GM12872 (cell line): ENCODE results near the gene STK24.

ENCODE experiments used
- TF ChIP-seq, protein P1 (sequence below): IDR thresholded peaks from 3 replicates; pipeline ENCODE4 v1.5.1; 2011; ENCODE audit warnings: low read depth, mild to moderate bottlenecking, low read length, moderate library complexity; ENCODE audit not compliant: insufficient read depth

The STK24 gene

DNA sequence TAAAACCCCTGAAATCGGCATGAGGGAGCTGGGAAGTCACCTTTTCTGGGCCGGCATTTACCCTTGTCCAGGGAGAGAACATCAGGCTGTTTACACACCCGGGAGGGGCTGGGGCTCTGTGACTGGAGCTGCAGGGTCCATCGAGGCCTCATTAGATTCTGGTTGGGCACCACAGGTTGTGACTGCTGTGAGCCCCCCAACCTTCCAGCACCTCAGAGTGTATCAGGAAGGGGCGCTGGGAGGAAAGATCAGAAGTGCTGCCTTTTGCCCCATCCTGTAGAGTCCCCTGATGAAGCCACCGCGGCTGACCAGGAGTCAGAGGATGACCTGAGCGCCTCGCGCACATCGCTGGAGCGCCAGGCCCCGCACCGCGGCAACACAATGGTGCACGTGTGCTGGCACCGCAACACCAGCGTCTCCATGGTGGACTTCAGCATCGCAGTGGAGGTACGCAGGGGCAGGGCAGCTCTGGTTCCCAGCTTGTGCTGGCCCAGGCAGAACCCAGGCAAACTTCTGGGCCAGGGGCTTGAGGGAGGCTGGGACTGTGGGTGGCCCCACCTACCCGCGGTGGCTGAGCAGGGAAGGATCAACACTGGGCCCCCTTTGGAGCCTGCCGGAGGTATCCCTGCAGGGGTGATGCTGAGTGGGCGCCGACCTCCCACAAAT lies 136.4 kb downstream of the STK24 start:
- TF ChIP-seq, protein P1, sequence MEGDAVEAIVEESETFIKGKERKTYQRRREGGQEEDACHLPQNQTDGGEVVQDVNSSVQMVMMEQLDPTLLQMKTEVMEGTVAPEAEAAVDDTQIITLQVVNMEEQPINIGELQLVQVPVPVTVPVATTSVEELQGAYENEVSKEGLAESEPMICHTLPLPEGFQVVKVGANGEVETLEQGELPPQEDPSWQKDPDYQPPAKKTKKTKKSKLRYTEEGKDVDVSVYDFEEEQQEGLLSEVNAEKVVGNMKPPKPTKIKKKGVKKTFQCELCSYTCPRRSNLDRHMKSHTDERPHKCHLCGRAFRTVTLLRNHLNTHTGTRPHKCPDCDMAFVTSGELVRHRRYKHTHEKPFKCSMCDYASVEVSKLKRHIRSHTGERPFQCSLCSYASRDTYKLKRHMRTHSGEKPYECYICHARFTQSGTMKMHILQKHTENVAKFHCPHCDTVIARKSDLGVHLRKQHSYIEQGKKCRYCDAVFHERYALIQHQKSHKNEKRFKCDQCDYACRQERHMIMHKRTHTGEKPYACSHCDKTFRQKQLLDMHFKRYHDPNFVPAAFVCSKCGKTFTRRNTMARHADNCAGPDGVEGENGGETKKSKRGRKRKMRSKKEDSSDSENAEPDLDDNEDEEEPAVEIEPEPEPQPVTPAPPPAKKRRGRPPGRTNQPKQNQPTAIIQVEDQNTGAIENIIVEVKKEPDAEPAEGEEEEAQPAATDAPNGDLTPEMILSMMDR: no peak

- TF ChIP-seq, protein P1: no peak
Measured at GRCh38 chr13:98439896-98440295, 137.0 kb downstream of the STK24 start.

DNA sequence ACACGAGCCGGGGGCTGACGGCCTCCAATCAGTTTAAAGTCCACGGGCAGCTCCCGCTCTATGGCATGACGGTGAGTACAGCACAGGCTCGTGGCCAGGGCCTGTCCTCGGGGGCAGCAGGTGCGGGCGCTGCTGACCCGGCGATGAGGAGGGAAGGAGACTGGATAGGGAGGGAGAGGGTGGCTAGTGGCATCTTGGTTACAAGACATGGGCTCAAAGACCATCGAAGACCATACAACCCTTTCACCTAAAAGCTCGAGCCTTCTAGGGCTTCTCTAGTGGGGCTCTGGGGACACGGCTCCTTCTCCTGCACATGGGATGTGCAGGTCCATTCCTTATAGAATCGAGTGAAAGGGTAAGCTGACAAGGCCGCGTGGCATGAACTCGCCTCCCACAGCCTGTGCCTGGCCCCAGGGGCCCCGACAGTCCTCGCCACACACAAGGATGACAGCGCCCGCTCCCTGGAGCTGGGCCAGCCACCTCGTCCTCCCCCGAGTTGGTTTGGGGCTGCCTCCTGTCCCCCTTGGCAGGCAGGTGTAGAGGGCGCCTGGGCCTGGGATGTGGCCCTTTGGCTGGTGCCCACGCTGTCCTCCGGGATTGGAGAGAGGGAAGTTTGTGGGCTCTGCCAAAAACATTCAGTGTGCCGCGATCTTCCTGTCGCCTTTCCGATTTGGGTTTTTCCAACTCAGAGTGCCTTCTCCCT lies 137.6 kb downstream of the STK24 start:
- TF ChIP-seq, protein P1: no peak

DNA sequence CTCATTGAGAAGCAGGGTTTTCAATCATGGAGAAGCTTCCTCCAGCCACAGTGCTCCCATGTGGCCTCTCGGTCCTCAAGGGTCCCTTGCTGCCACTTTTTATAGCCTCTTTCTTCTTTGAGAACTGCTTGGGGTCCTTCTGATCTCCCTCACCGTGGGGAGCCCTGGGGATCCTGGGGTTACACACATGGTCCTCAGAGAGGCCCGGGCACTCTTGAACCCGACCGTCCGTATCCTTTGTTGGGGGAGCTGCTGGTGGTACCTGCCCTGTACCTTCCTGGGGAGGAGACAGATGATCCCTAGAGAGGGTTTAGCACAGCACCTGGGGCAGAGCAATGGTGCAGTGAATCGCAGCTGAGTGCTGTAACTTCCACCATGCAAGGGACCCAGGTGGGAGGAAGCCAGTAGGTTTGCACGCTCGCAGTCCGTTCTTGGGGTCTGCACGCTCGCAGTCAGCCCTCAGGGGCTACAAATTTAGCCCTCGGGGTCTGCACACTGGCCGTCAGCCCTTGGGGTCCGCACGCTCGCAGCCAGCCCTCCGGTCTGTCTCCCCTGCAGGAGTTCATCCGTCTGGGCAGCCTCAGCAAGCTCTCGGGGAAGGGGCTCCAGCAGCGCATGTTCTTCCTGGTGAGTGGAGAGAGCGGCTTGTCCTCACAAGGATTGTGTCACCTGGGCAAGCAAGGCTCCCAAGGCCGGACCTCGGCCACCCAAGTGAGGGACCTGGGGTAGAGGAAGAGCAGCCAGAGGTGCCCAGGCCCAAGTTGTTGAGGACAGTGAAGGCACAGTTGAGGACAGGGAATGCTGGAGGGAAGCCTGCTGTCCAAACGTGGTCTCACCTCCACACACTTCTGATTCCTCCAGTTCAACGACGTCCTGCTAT lies 138.4 kb downstream of the STK24 start:
- TF ChIP-seq, protein P1: no peak

DNA sequence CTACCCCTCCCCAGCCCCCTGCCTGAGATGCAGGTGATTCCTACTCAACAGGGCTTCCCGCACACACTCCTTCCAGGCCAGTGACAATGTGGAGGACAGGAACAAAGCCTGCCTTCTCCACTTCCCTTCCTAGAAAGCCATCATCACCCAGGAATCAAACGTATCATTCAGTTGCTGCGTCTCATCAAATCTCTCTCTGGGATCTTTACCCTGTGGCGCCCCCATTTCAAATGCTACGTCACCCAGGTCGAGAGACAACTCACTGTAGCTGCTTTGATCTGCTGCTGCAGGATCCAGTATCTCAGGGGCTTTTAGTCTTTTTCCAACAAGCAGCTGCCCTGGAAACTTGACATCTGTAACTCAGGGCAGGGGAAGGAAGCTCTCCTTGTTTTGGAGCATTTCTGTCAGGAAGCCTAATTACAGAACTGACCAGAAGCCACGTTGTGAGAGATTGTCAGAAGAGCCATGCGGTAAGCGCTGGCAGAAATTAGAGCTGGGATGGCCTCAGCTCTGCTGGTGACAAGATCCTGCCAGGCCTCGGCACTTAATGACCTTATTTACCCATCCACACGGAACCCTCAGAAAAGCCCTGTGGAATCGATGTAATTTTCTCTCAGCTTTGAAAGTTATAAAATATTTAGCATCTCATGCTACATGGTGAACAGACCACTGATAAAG lies 140.5 kb downstream of the STK24 start:
- TF ChIP-seq, protein P1: no peak

- TF ChIP-seq, protein P1: no peak
Measured at GRCh38 chr13:98435376-98435775, 141.5 kb downstream of the STK24 start.
